Measurements from ENCODE around the gene PEX11A. TPM values are rescaled to one million over a fixed set of nuclear protein-coding genes. Genes with fewer than 3 reads are reported as not detected.

The PEX11A gene
- total RNA-seq, 1 donor from 2014 or later, result 34.2 TPM

DNA sequence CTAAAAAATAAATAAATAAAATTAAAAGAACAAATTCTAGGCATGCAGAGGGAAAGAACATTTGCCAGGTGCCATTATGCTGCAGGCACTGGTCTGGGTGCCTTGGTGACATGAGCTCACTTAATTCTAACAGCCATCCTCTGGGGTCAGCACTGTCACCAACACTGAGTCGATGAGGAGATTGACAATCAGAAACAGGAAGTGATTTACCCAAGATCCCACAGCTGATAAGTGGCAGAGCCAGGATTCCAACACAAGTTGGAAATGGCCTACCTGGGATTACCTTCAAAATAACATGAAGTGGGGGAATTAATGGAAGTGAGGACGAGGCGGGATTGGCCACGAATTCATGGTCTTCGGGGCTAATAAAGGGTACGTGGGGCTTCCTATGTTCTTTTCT, 14.9 kb downstream of the PEX11A start:
- intact Hi-C loops (cut with DNase I), result loop anchor here (10.0 kb wide), 1 partner anchor 219 kb away; the partner anchor contains the start of gene AP3S2
- TF ChIP-seq, protein P1, sequence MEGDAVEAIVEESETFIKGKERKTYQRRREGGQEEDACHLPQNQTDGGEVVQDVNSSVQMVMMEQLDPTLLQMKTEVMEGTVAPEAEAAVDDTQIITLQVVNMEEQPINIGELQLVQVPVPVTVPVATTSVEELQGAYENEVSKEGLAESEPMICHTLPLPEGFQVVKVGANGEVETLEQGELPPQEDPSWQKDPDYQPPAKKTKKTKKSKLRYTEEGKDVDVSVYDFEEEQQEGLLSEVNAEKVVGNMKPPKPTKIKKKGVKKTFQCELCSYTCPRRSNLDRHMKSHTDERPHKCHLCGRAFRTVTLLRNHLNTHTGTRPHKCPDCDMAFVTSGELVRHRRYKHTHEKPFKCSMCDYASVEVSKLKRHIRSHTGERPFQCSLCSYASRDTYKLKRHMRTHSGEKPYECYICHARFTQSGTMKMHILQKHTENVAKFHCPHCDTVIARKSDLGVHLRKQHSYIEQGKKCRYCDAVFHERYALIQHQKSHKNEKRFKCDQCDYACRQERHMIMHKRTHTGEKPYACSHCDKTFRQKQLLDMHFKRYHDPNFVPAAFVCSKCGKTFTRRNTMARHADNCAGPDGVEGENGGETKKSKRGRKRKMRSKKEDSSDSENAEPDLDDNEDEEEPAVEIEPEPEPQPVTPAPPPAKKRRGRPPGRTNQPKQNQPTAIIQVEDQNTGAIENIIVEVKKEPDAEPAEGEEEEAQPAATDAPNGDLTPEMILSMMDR (IDR thresholded peaks at IDR 0.05), result no peak
- no peaks in the 10 kb centered on the region for H3K36me3 ChIP-seq
- H3K27me3 ChIP-seq, result no peaks in the 10 kb centered on the region
- no peak overlapping the region for H3K4me3 ChIP-seq
- peaks cover 19 to 41% of the 10 kb centered on the region in 2 donors for H3K4me1 ChIP-seq
- H3K9me3 ChIP-seq, result no peaks in the 10 kb centered on the region
- H3K27ac ChIP-seq, result no peak overlapping the region
- DNase-seq (ENCODE audit: low spot score in 2 of 2), result no peak

DNA sequence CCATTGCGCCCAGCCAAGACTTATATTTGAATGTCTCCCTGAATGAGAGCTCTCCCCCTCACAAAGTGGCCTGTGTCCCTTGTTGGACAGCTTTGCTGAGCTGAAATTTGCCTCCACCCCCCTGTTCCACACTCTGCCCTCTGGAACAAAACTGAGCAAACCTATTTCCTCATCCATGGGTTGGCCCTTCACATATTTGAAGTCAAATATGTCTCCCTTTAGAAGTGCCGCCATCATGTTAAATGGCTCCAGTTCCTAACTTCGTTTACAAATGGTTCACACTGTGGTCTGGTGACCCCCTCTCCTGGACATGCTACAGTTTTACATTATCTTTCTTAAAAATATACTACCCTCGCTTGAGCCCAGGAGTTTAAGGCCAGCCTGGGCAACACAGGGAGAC, 16.0 kb downstream of the PEX11A start:
- no peaks in the 10 kb centered on the region for H3K36me3 ChIP-seq
- H3K4me1 ChIP-seq, result peaks cover 19 to 33% of the 10 kb centered on the region in 2 donors
- TF ChIP-seq, protein P1 (IDR thresholded peaks at IDR 0.05), result no peak
- no peaks in the 10 kb centered on the region for H3K9me3 ChIP-seq
- H3K27ac ChIP-seq, result peak overlapping the region in 1 of 2 donors; percentile 89
- DNase-seq (ENCODE audit: low spot score in 2 of 2), result no peak
- H3K27me3 ChIP-seq, result no peaks in the 10 kb centered on the region
- intact Hi-C loops (cut with DNase I), result loop anchor here (10.0 kb wide), 1 partner anchor 220 kb away; the partner anchor contains the start of gene AP3S2
- no peak overlapping the region for H3K4me3 ChIP-seq

DNA sequence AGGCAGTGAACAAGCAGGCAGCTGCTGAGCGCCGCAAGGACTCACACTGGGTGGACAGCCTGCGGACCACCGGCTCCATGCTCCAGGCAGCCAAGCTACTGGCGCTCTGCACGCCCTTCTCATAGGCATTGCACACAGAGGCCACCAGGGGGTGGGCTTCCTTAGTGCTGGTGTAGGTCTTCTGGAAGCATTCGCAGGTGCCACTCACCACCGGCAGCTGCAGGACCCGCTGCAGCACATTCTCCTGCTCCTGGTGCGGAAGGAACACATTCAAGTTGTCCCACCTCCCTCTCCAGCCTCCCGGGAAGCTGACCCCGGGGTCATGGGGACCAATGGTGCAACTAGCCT, 17.4 kb downstream of the PEX11A start:
- no peak overlapping the region for H3K4me3 ChIP-seq
- peak overlapping the region; percentile 89 to 92 for H3K27ac ChIP-seq
- no peaks in the 10 kb centered on the region for H3K27me3 ChIP-seq
- no peaks in the 10 kb centered on the region for H3K36me3 ChIP-seq
- DNase-seq (ENCODE audit: low spot score in 2 of 2), result no peak
- H3K9me3 ChIP-seq, result no peaks in the 10 kb centered on the region
- intact Hi-C loops (cut with DNase I), result loop anchor here (10.0 kb wide), 1 partner anchor 222 kb away; the partner anchor contains the start of gene AP3S2
- TF ChIP-seq, protein P1 (IDR thresholded peaks at IDR 0.05), result peak in 1 of 3 experiments; percentile 26
- H3K4me1 ChIP-seq, result peaks cover 19 to 28% of the 10 kb centered on the region in 2 donors

DNA sequence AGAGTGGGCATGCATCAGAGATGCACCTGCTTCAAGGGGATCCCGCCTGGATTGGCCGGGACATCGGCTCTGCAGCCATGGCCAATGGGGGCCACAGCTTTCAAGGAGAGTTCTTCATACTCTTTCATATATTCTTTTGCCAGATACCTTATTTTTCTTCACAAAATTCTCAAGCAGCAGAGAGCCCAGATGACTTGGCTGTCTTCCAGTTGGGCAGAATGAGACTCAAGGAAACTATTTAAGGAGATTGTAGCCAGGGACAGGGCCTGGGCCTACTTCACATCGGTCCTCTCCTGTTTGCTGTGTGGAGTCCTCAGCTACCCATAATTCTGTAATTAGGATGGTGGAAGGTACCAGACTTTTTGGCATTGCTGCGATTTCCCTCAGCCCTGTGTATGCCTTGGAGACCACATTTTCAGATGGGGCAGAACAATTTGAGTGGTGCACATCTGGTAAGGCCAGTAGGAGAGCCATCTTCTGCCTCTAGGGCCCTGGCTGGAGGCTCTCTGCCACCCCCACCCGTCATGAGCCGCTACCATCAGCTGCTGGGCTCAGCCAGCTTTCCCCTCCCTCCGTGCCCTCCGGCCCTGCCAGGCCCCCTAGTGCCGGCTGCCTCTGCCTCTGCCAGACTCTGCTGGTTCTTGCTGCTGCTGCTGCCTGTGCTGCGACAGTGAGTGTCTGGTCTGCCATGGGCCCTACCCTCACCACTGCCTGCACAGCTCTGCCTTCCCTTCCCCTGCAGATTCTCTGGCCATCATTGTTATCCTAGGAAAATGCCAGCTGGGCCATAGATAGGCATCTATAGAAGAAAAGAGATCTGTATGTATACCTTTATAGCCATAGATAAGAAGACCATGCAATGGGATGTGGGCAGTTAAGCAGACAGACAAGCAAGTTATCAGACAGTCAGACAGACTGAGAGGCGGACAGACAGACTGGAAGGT, 18.1 kb downstream of the PEX11A start:
- TF ChIP-seq, protein P1 (IDR thresholded peaks at IDR 0.05), result peak in 1 of 3 experiments; percentile 17
- H3K27me3 ChIP-seq, result no peaks in the 10 kb centered on the region
- H3K4me3 ChIP-seq, result no peak overlapping the region
- peaks cover 19 to 28% of the 10 kb centered on the region in 2 donors for H3K4me1 ChIP-seq
- DNase-seq (ENCODE audit: low spot score in 2 of 2), result peak in 1 of 2 donors; percentile 86
- H3K9me3 ChIP-seq, result no peaks in the 10 kb centered on the region
- no peaks in the 10 kb centered on the region for H3K36me3 ChIP-seq
- intact Hi-C loops (cut with DNase I), result loop anchor here (10.0 kb wide), 1 partner anchor 222 kb away; the partner anchor contains the start of gene AP3S2
- peak overlapping the region; percentile 89 to 92 for H3K27ac ChIP-seq

DNA sequence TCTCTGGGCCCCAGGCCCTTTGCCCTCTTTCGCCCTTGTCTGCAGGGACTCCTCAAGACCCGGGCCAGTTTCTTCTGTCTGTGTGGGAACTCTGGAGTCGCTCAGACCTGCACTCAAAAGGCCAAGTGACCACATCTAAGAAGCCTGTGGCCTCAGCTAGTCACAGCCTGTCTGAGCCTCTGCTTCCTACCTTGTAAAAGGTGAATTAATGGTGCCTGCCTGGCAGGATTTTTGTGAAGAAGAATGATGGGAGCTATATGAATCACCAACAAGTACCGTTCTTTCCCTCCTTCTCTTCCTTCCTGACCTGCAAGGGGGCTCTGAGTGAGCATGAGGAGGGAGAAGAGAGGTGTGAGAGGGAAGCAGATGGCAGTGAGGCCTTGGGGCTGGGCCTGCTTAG, 18.9 kb downstream of the PEX11A start:
- H3K27ac ChIP-seq, result peak overlapping the region; percentile 89 to 92
- no peaks in the 10 kb centered on the region for H3K27me3 ChIP-seq

More for the DNA sequence above, 18.9 kb downstream of the PEX11A start:
- TF ChIP-seq, protein P1 (IDR thresholded peaks at IDR 0.05), result no peak
- Histone ChIP-seq H3K4me3 (no peak overlapping the region), H3K9me3 (no peaks in the 10 kb centered on the region), H3K36me3 (no peaks in the 10 kb centered on the region), H3K4me1 (peaks cover 19 to 28% of the 10 kb centered on the region in 2 donors)
- intact Hi-C loops (cut with DNase I), result loop anchor here (10.0 kb wide), 1 partner anchor 223 kb away; the partner anchor contains the start of gene AP3S2
- DNase-seq (ENCODE audit: low spot score in 2 of 2), result no peak

Data from ascending aorta (tissue), 2 donors.